ENCODE data around the gene ATRNL1. TPM values are rescaled to one million over a fixed set of nuclear protein-coding genes. Genes with fewer than 3 reads are reported as not detected.
A peak's percentile ranks its signal among the peaks of the same experiment; 100 is the strongest.

Gene ATRNL1
- total RNA-seq, 1 experiment from 2014 or later = 28.7 TPM

DNA sequence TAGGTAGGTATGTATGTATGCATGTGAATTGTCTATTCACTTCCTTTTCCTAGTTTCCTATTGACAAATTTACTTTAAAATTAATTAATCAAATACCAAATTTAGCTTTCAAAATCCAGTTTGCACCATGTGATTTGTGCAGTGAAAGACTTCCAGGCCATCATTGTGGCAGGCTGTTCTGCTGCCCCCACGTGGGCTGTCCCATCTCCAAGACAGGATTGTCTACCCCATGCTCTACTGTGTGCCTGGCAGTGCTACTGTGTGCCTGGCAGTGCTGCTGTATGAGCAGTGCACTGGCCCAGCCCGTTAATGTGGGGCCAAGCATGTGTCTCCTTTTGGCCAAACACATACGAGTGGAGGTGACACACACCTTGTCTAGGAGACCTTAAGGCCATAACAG, 805.1 kb downstream of the ATRNL1 start (continued):
- TF ChIP-seq, protein P1, sequence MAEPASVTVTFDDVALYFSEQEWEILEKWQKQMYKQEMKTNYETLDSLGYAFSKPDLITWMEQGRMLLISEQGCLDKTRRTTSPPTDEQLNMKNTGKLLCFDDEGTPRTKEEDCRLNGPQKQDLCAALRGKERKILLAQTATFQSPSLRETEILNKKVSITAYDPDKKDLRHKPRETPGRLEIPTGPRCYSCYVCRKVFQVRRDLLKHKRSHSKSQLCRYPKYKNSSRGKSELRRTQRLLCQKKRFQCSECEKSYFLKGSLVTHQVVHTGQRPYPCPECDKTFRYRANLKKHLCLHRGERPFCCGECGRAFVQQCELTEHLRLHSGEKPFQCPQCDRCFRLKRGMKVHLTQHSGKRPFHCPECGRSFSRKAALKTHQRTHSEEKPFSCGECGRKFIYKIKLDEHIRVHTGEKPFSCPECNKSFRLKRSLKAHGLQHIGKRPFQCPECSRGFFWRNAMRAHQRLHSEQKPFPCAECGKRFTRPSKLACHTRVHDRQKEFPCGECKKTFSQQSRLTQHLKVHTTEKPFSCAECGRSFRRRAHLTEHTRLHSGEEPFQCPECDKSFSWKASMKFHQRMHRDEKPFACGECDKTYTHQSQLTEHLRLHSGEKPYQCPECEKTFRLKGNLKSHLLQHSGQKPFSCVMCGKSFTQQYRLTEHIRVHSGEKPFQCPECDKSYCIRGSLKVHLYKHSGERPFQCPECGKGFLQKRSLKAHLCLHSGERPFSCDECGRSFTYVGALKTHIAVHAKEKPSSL (CRISPR knock-in tag; conservative IDR thresholded peaks at IDR 0.05) = no peak
- no peak for TF ChIP-seq NR1H2 (CRISPR knock-in tag; IDR thresholded peaks at IDR 0.05)
- TF ChIP-seq HMGXB4 (CRISPR knock-in tag; IDR thresholded peaks at IDR 0.05) = no peak
- no peak for TF ChIP-seq ZMAT4 (CRISPR knock-in tag; IDR thresholded peaks at IDR 0.05)
- no peak for TF ChIP-seq SP1 (CRISPR knock-in tag; conservative IDR thresholded peaks at IDR 0.05)
- no peak for TF ChIP-seq E2F4 (CRISPR knock-in tag; IDR thresholded peaks at IDR 0.05; ENCODE audit: borderline replicate concordance, low read depth)
- TF ChIP-seq, protein P2, sequence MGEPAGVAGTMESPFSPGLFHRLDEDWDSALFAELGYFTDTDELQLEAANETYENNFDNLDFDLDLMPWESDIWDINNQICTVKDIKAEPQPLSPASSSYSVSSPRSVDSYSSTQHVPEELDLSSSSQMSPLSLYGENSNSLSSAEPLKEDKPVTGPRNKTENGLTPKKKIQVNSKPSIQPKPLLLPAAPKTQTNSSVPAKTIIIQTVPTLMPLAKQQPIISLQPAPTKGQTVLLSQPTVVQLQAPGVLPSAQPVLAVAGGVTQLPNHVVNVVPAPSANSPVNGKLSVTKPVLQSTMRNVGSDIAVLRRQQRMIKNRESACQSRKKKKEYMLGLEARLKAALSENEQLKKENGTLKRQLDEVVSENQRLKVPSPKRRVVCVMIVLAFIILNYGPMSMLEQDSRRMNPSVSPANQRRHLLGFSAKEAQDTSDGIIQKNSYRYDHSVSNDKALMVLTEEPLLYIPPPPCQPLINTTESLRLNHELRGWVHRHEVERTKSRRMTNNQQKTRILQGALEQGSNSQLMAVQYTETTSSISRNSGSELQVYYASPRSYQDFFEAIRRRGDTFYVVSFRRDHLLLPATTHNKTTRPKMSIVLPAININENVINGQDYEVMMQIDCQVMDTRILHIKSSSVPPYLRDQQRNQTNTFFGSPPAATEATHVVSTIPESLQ (CRISPR knock-in tag; IDR thresholded peaks at IDR 0.05) = no peak
- no peak for TF ChIP-seq ZNF263 (CRISPR knock-in tag; IDR thresholded peaks at IDR 0.05; ENCODE audit: low read depth)
- TF ChIP-seq, protein P3, sequence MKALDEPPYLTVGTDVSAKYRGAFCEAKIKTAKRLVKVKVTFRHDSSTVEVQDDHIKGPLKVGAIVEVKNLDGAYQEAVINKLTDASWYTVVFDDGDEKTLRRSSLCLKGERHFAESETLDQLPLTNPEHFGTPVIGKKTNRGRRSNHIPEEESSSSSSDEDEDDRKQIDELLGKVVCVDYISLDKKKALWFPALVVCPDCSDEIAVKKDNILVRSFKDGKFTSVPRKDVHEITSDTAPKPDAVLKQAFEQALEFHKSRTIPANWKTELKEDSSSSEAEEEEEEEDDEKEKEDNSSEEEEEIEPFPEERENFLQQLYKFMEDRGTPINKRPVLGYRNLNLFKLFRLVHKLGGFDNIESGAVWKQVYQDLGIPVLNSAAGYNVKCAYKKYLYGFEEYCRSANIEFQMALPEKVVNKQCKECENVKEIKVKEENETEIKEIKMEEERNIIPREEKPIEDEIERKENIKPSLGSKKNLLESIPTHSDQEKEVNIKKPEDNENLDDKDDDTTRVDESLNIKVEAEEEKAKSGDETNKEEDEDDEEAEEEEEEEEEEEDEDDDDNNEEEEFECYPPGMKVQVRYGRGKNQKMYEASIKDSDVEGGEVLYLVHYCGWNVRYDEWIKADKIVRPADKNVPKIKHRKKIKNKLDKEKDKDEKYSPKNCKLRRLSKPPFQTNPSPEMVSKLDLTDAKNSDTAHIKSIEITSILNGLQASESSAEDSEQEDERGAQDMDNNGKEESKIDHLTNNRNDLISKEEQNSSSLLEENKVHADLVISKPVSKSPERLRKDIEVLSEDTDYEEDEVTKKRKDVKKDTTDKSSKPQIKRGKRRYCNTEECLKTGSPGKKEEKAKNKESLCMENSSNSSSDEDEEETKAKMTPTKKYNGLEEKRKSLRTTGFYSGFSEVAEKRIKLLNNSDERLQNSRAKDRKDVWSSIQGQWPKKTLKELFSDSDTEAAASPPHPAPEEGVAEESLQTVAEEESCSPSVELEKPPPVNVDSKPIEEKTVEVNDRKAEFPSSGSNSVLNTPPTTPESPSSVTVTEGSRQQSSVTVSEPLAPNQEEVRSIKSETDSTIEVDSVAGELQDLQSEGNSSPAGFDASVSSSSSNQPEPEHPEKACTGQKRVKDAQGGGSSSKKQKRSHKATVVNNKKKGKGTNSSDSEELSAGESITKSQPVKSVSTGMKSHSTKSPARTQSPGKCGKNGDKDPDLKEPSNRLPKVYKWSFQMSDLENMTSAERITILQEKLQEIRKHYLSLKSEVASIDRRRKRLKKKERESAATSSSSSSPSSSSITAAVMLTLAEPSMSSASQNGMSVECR (CRISPR knock-in tag; IDR thresholded peaks at IDR 0.05; ENCODE audit: borderline replicate concordance) = no peak
- no peak for TF ChIP-seq ZNF396 (CRISPR knock-in tag; IDR thresholded peaks at IDR 0.05; ENCODE audit: borderline replicate concordance)

GRCh38 chr10:115902596-115902995, 809.4 kb downstream of the ATRNL1 start:
- no peak for DNase-seq (ENCODE audit: low spot score)
- Mint-ChIP-seq H3K9me3 (no peaks in the 10 kb centered on the region), H3K4me3 (no peak overlapping the region), H3K4me1 (peaks cover 21% of the 10 kb centered on the region), H3K27me3 (ENCODE audit: low read depth) (no peaks in the 10 kb centered on the region), H3K27ac (peak overlapping the region; percentile 39; the same call in 1 of the 2 replicates), H3K36me3 (no peaks in the 10 kb centered on the region)
- ChIA-PET POLR2A (no interaction called here), CTCF (interaction anchor here (1.5 kb wide), 2 partner anchors 21 to 39 kb away, joined by 3 read pairs; no protein-coding TSS in a partner anchor)
- no peak for ATAC-seq
- TF ChIP-seq USF2 (CRISPR knock-in tag; IDR thresholded peaks at IDR 0.05) = no peak
- no peak for TF ChIP-seq ZNF416 (CRISPR knock-in tag; IDR thresholded peaks at IDR 0.05)
- TF ChIP-seq MXD4 (CRISPR knock-in tag; IDR thresholded peaks at IDR 0.05; ENCODE audit: borderline replicate concordance) = no peak
- TF ChIP-seq NR3C1 (CRISPR knock-in tag; conservative IDR thresholded peaks at IDR 0.05; ENCODE audit: low read depth) = no peak
- TF ChIP-seq SP1 (CRISPR knock-in tag; conservative IDR thresholded peaks at IDR 0.05) = no peak
- no peak for TF ChIP-seq ATF3 (CRISPR knock-in tag; conservative IDR thresholded peaks at IDR 0.05)
- no peak for TF ChIP-seq JUN (CRISPR knock-in tag; IDR thresholded peaks at IDR 0.05)
- TF ChIP-seq, protein P4, sequence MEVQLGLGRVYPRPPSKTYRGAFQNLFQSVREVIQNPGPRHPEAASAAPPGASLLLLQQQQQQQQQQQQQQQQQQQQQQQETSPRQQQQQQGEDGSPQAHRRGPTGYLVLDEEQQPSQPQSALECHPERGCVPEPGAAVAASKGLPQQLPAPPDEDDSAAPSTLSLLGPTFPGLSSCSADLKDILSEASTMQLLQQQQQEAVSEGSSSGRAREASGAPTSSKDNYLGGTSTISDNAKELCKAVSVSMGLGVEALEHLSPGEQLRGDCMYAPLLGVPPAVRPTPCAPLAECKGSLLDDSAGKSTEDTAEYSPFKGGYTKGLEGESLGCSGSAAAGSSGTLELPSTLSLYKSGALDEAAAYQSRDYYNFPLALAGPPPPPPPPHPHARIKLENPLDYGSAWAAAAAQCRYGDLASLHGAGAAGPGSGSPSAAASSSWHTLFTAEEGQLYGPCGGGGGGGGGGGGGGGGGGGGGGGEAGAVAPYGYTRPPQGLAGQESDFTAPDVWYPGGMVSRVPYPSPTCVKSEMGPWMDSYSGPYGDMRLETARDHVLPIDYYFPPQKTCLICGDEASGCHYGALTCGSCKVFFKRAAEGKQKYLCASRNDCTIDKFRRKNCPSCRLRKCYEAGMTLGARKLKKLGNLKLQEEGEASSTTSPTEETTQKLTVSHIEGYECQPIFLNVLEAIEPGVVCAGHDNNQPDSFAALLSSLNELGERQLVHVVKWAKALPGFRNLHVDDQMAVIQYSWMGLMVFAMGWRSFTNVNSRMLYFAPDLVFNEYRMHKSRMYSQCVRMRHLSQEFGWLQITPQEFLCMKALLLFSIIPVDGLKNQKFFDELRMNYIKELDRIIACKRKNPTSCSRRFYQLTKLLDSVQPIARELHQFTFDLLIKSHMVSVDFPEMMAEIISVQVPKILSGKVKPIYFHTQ (CRISPR knock-in tag; IDR thresholded peaks at IDR 0.05) = no peak
- TF ChIP-seq ZSCAN18 (CRISPR knock-in tag; IDR thresholded peaks at IDR 0.05) = no peak
